GM21526 (cell line): ENCODE results near the gene ATP6V1G2.

Source experiments
- ATAC-seq: cut with Tn5 transposase; IDR thresholded peaks from one replicate; pipeline ENCODE4 v1.9.1; 2021; ENCODE audit warnings: moderate library complexity; ENCODE audit not compliant: unreplicated experiment, low FRiP score

Gene ATP6V1G2

GRCh38 chr6:31575952-31576685 is 29.7 kb upstream of the ATP6V1G2 start:
- no peak for ATAC-seq

GRCh38 chr6:31575335-31575901 is 29.0 kb upstream of the ATP6V1G2 start, which contains the start of gene TNF:
TSS of gene TNF (plus strand) at chr6:31575565. CDS start at chr6:31575742, 177 bp downstream.
- ATAC-seq = no peak

GRCh38 chr6:31574106-31575061 is 28.0 kb upstream of the ATP6V1G2 start:
- ATAC-seq = no peak

- no peak for ATAC-seq
These were observed 27.1 kb upstream of the ATP6V1G2 start for GRCh38 chr6:31573239-31574105.

- ATAC-seq = peak; percentile 39
These were observed 25.9 kb upstream of the ATP6V1G2 start, which contains the start of gene LTA for GRCh38 chr6:31572041-31572911. TSS of gene LTA (plus strand) at chr6:31572289. CDS start at chr6:31572743, 454 bp downstream.

- no peak for ATAC-seq
These were observed 23.6 kb upstream of the ATP6V1G2 start for GRCh38 chr6:31569861-31570536.

- peak; percentile 44 for ATAC-seq
These were observed 22.1 kb upstream of the ATP6V1G2 start for GRCh38 chr6:31568537-31568961.

GRCh38 chr6:31567531-31568370 is 21.3 kb upstream of the ATP6V1G2 start:
- ATAC-seq = no peak

- no peak for ATAC-seq
These were observed 14.3 kb upstream of the ATP6V1G2 start for GRCh38 chr6:31560697-31561058.

GRCh38 chr6:31559958-31560696 is 13.7 kb upstream of the ATP6V1G2 start:
- peak; percentile 45 for ATAC-seq

GRCh38 chr6:31559606-31559957 is 13.2 kb upstream of the ATP6V1G2 start:
- no peak for ATAC-seq

GRCh38 chr6:31558631-31559500 is 12.5 kb upstream of the ATP6V1G2 start:
- ATAC-seq = no peak

- ATAC-seq = no peak
These were observed 11.9 kb upstream of the ATP6V1G2 start for GRCh38 chr6:31558318-31558625.

GRCh38 chr6:31557443-31558317 is 11.3 kb upstream of the ATP6V1G2 start:
- ATAC-seq = no peak

- no peak for ATAC-seq
These were observed 9.9 kb upstream of the ATP6V1G2 start for GRCh38 chr6:31556307-31556706.
